Fibroblast of lung (primary cell): ENCODE data around the gene ZFPM1.

Source experiments
- EZH2 ChIP-seq: IDR thresholded peaks from 2 replicates; pipeline ENCODE4 v1.5.1; 2012; ENCODE audit warnings: low read length, control low read depth, mild to moderate bottlenecking; ENCODE audit errors: missing control alignments
- TF ChIP-seq, protein P1 (sequence below), 2 donors: IDR thresholded peaks in 1 of 2; conservative IDR thresholded peaks in 1 of 2; 1 replicate in 1 of 2; 2 replicates in 1 of 2; pipeline ENCODE4 v1.5.1; 2011 to 2012; ENCODE audit warnings: low read length in 2 of 2, control low read depth in 1 of 2, inconsistent platforms in 1 of 2, low read depth in 1 of 2, mild to moderate bottlenecking in 1 of 2

DNA sequence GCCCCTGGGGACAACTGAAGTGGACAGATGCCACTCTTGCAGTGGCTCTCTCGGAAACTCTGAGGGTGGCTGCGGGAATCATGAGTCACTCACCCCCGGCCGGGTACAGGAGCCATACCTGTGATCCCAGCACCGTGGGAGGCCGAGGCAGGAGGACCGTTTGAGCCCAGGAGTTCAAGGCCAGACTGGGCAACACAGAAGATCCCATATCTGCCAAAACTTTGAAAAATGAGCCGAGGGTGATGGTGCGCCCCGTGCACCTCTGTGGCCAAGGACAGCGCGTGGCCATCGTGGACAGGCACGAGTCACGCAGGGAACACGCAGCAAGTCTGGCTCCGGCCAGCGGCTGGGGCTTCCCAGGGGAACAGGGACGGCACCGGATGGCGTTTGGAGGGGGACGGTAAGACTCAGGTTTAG is 75.8 kb downstream of the ZFPM1 start:
- no peak for TF ChIP-seq EZH2
- TF ChIP-seq, protein P1, sequence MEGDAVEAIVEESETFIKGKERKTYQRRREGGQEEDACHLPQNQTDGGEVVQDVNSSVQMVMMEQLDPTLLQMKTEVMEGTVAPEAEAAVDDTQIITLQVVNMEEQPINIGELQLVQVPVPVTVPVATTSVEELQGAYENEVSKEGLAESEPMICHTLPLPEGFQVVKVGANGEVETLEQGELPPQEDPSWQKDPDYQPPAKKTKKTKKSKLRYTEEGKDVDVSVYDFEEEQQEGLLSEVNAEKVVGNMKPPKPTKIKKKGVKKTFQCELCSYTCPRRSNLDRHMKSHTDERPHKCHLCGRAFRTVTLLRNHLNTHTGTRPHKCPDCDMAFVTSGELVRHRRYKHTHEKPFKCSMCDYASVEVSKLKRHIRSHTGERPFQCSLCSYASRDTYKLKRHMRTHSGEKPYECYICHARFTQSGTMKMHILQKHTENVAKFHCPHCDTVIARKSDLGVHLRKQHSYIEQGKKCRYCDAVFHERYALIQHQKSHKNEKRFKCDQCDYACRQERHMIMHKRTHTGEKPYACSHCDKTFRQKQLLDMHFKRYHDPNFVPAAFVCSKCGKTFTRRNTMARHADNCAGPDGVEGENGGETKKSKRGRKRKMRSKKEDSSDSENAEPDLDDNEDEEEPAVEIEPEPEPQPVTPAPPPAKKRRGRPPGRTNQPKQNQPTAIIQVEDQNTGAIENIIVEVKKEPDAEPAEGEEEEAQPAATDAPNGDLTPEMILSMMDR (conservative IDR thresholded peaks at IDR 0.05 in 1 of 2, IDR thresholded peaks at IDR 0.05 in 1 of 2; ENCODE audit: low read depth in 1 of 2, low read length in 2 of 2), result no peak
